GM12878 (cell line): ENCODE data around the gene PEMT. TPM values are rescaled to one million over a fixed set of nuclear protein-coding genes. Genes with fewer than 3 reads are reported as not detected.

Source experiments
- ATAC-seq: fragments of 200-7000 bp; cut with Tn5 transposase; 3 replicates; pipeline ENCODE4 v1.9.1; 2020; ENCODE audit warnings: mild to moderate bottlenecking, moderate library complexity
- BruUV-seq: library from RNA; stranded (reverse); fragments of 400-500 nt; replicated peaks from 2 replicates; lab custom pipeline; 2021; lab: Mats Ljungman, UMichigan
- CTCF ChIA-PET: fragments of 300-600 bp; sonication (Branson Sonifier 250); formaldehyde crosslinking; extraction: SDS; loops from one replicate; lab custom pipeline; 2021; ENCODE audit warnings: inconsistent platforms; lab: Yijun Ruan, JAX
- POLR2A ChIA-PET: fragments of 350-600 bp; formaldehyde crosslinking; extraction: SDS; loops from one replicate; lab custom pipeline; 2021; ENCODE audit warnings: inconsistent platforms; lab: Charles Lee
- RAD21 ChIA-PET: fragments of 300-600 bp; sonication (Branson Sonifier 250); formaldehyde crosslinking; loops from one replicate; lab custom pipeline; 2023; ENCODE audit warnings: antibody characterized with exemption; ENCODE audit not compliant: unreplicated experiment; lab: Charles Lee
- SMC1A ChIA-PET: fragments of 300-600 bp; sonication (Branson Sonifier 250); formaldehyde crosslinking; loops from one replicate; lab custom pipeline; 2023; ENCODE audit not compliant: unreplicated experiment, uncharacterized antibody; lab: Charles Lee
- DNase-seq: peaks from one replicate; pipeline ENCODE4 v3.0.0-alpha.2; 2011; ENCODE audit warnings: low read depth, low spot score
- FAIRE-seq: peaks from 3 replicates; lab custom pipeline; 2011; peaks lifted over from hg19 to GRCh38; lab: Jason Lieb, UNC
- H2AFZ ChIP-seq: 2 replicates; pipeline ENCODE4 v1.6.0; 2011; ENCODE audit warnings: low read depth, low read length, control low read depth; ENCODE audit not compliant: control insufficient read depth
- H3K27ac ChIP-seq: 2 replicates; pipeline ENCODE4 v1.5.1; 2011; ENCODE audit warnings: control low read depth; ENCODE audit not compliant: control insufficient read depth, insufficient read depth
- H3K27me3 ChIP-seq, 2 experiments: replicated peaks in 1 of 2; 2 replicates each; pipeline versions ENCODE4 v1.6.0 to v1.6.1; 2011; ENCODE audit warnings: low read length in 1 of 2; ENCODE audit not compliant: control insufficient read depth in 2 of 2, insufficient read depth in 2 of 2
- H3K36me3 ChIP-seq, 2 experiments: 2 replicates each; pipeline ENCODE4 v1.5.1; 2011; ENCODE audit warnings: low read length in 1 of 2; ENCODE audit not compliant: control insufficient read depth in 2 of 2, insufficient read depth in 2 of 2
- H3K4me1 ChIP-seq: 2 replicates; pipeline ENCODE4 v1.6.1; 2011; ENCODE audit warnings: mild to moderate bottlenecking, low read length, moderate library complexity, mixed read lengths; ENCODE audit not compliant: control insufficient read depth, insufficient read depth
- H3K4me2 ChIP-seq: 2 replicates; pipeline ENCODE4 v1.6.0; 2011; ENCODE audit warnings: control low read depth; ENCODE audit not compliant: control insufficient read depth, insufficient read depth
- H3K4me3 ChIP-seq: fragments of 200-600 bp; sonication (generic); 2 replicates; pipeline ENCODE4 v1.5.1; 2016
- H3K79me2 ChIP-seq: 2 replicates; pipeline ENCODE4 v1.6.0; 2011; ENCODE audit warnings: low read length; ENCODE audit not compliant: control insufficient read depth, insufficient read depth
- H3K9ac ChIP-seq: 2 replicates; pipeline ENCODE4 v1.8.0; 2011; ENCODE audit warnings: low read length, control low read depth, mixed read lengths; ENCODE audit not compliant: control insufficient read depth, insufficient read depth
- H3K9me3 ChIP-seq: replicated peaks from 3 replicates; pipeline ENCODE4 v1.5.1; 2011; ENCODE audit warnings: mild to moderate bottlenecking, low read length; ENCODE audit not compliant: control insufficient read depth, insufficient read depth
- H4K20me1 ChIP-seq: 2 replicates; pipeline ENCODE4 v1.6.0; 2011; ENCODE audit not compliant: control insufficient read depth, insufficient read depth
- BACH1 ChIP-seq: fragments of 450-650 bp; IDR thresholded peaks from 2 replicates; pipeline ENCODE4 v1.6.1; 2017; ENCODE audit warnings: mild to moderate bottlenecking, borderline replicate concordance
- BHLHE40 ChIP-seq, 2 experiments: fragments of 450-650 bp in 1 of 2; IDR thresholded peaks; 2 replicates each; pipeline ENCODE4 v1.6.1; 2011 to 2017; ENCODE audit warnings: low read depth in 2 of 2, borderline replicate concordance in 1 of 2, improper control_type of control experiment in 1 of 2, low read length in 1 of 2, mild to moderate bottlenecking in 1 of 2
- CHD2 ChIP-seq: IDR thresholded peaks from 2 replicates; pipeline ENCODE4 v1.6.1; 2011; ENCODE audit warnings: low read depth, low read length, improper control_type of control experiment, borderline replicate concordance
- DPF2 ChIP-seq: fragments of 450-650 bp; IDR thresholded peaks from 2 replicates; pipeline ENCODE4 v1.6.1; 2017; ENCODE audit warnings: mild to moderate bottlenecking
- ESRRA ChIP-seq: IDR thresholded peaks from 2 replicates; pipeline ENCODE4 v1.6.1; 2012; ENCODE audit warnings: mild to moderate bottlenecking, low read length, improper control_type of control experiment
- FOXM1 ChIP-seq: IDR thresholded peaks from 2 replicates; pipeline ENCODE4 v1.6.1; 2012; ENCODE audit warnings: low read depth, mild to moderate bottlenecking, inconsistent platforms, low read length, moderate library complexity
- HDGF ChIP-seq: fragments of 450-650 bp; IDR thresholded peaks from 2 replicates; pipeline ENCODE4 v1.6.1; 2016; ENCODE audit warnings: antibody characterized with exemption
- IKZF1 ChIP-seq: fragments of 450-650 bp; conservative IDR thresholded peaks from 2 replicates; pipeline ENCODE4 v1.6.1; 2017; ENCODE audit warnings: antibody characterized with exemption, mild to moderate bottlenecking
- IKZF2 ChIP-seq, 2 experiments: fragments of 450-650 bp; IDR thresholded peaks; 2 replicates each; pipeline ENCODE4 v1.6.1; 2017; ENCODE audit warnings: mild to moderate bottlenecking in 2 of 2, moderate library complexity in 2 of 2
- JUNB ChIP-seq: IDR thresholded peaks from 2 replicates; pipeline ENCODE4 v1.6.1; 2016; ENCODE audit warnings: antibody characterized with exemption, mild to moderate bottlenecking
- KAT2A ChIP-seq: conservative IDR thresholded peaks from 2 replicates; pipeline ENCODE4 v1.6.1; 2011; ENCODE audit warnings: low read depth, low read length; ENCODE audit not compliant: control insufficient read depth
- NFYA ChIP-seq: IDR thresholded peaks from 2 replicates; pipeline ENCODE4 v1.6.1; 2011; ENCODE audit warnings: low read depth, mild to moderate bottlenecking, low read length, improper control_type of control experiment, borderline replicate concordance
- POLR2A ChIP-seq: IDR thresholded peaks from 2 replicates; pipeline ENCODE4 v1.6.1; 2011; ENCODE audit warnings: low read depth, mild to moderate bottlenecking, low read length
- RAD51 ChIP-seq: fragments of 450-650 bp; IDR thresholded peaks from 2 replicates; pipeline ENCODE4 v1.6.1; 2016; ENCODE audit warnings: moderate library complexity, mild to moderate bottlenecking, inconsistent platforms
- SMAD5 ChIP-seq: IDR thresholded peaks from 2 replicates; pipeline ENCODE4 v1.6.1; 2016; ENCODE audit warnings: antibody characterized with exemption, low read depth
- SPI1 ChIP-seq: IDR thresholded peaks from 2 replicates; pipeline ENCODE4 v1.6.1; 2011; ENCODE audit warnings: low read depth, mild to moderate bottlenecking, low read length, moderate library complexity, borderline replicate concordance; ENCODE audit not compliant: insufficient read depth
- SUPT20H ChIP-seq: IDR thresholded peaks from 2 replicates; pipeline ENCODE4 v1.6.1; 2011; ENCODE audit warnings: low read depth, mild to moderate bottlenecking, low read length, moderate library complexity, borderline replicate concordance; ENCODE audit not compliant: control insufficient read depth
- WGBS: methylation state at CpG from one replicate; pipeline ENCODE4 v1.1.6; 2016; ENCODE audit warnings: low lambda C conversion rate; ENCODE audit not compliant: insufficient replicate concordance, insufficient coverage; ENCODE audit errors: missing lambda C conversion rate; 5-methylcytosine and 5-hydroxymethylcytosine counted together
- in situ Hi-C: fragments of 300-500 bp; cut with MboI; formaldehyde crosslinking; loops from 9 replicates; pipeline ENCODE4 v1.14.3; 2018; ENCODE audit warnings: mixed read lengths
- intact Hi-C: fragments of 100-400 bp; cut with micrococcal nuclease; formaldehyde crosslinking; loops from one replicate; pipeline ENCODE4 v1.14.2; 2022; ENCODE audit not compliant: unreplicated experiment
- polyA plus RNA-seq, 11 experiments: library from polyadenylated mRNA; depleted of rRNA in 4 of 11; unstranded in 6 of 11; stranded (reverse) in 5 of 11; fragments of >200 nt; fragmentation: Nextera tagmentation in 4 of 11; fragmentation: Illumina TruSeq in 1 of 11; extraction: Ambion mirVana in 4 of 11; extraction: Trizol in 1 of 11; gene quantifications; 1 replicate in 1 of 11; 2 replicates in 10 of 11; pipeline versions ENCODE4 v1.2.1 to v1.2.3, GENCODE V29; 2011 to 2016; ENCODE audit warnings: inconsistent platforms in 2 of 11, missing spikeins in 2 of 11, low read depth in 1 of 11
- total RNA-seq, 4 experiments: library from RNA; depleted of rRNA in 3 of 4; stranded (reverse); fragments of >200 nt in 3 of 4; fragmentation: Illumina TruSeq in 1 of 4; extraction: Trizol in 1 of 4; gene quantifications; 2 replicates each; pipeline versions ENCODE4 v1.2.1 to v1.2.3, GENCODE V29; 2013 to 2021
- TF ChIP-seq, protein P1 (sequence below), 3 experiments: IDR thresholded peaks in 2 of 3; conservative IDR thresholded peaks in 1 of 3; 2 replicates each; pipeline ENCODE4 v1.5.1; 2011; ENCODE audit warnings: low read depth in 3 of 3, low read length in 3 of 3, mild to moderate bottlenecking in 3 of 3, control low read depth in 2 of 3, moderate library complexity in 2 of 3, inconsistent platforms in 1 of 3, mixed read lengths in 1 of 3; ENCODE audit not compliant: control insufficient read depth in 2 of 3, insufficient read depth in 1 of 3; ENCODE audit errors: extremely low read depth in 1 of 3
- TF ChIP-seq, protein P2 (sequence below): IDR thresholded peaks from 2 replicates; pipeline ENCODE4 v1.6.1; 2012; ENCODE audit warnings: low read depth, low read length, improper control_type of control experiment
- TF ChIP-seq, protein P3 (sequence below): fragments of 450-650 bp; IDR thresholded peaks from 2 replicates; pipeline ENCODE4 v1.6.1; 2018; ENCODE audit warnings: borderline replicate concordance, mild to moderate bottlenecking; ENCODE audit not compliant: partially characterized antibody

The PEMT gene
- total and polyA plus RNA-seq, 10 of the 15 experiments (the other 5 are each of a cell fraction or from before 2014, with no cell fraction given), result 2.8 to 44.7 (median 25.4) TPM

DNA sequence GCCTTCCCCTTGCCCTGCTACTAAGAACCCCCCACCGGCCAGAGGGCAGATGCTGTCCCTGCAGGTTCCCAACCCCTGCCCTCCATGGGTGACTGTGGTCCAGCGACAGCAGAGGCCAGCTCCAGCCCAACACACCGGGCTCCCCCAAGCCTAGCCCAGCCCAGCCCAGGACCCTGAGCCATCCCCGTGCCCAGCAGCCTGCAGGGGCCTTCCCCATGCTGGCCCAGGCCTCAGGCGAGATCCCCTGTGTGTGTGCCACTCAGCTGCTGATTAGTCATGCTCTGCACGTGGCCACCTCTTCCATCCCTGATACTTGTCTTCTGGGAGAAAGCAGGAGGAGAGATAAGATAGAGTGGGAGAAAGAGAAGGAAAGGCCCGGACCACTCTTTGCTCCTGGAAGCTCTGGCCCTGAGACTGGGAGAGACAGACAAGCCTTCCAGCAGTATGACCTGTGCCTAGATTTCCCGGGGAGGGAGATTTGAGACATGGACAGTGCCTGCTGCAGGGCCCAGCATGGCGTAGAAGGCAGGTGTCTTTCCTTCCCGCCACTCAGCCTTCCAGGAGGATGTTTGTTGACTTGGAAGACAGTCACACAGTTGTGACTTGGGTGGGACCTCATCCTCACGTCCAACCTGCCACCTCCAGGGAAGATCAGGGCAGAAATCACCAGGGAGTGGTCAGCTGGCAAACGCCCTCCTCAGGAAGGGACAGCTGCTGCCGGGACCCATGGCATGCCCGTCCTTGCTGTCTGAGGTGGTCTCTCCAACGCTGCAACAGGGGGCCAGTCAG is 54.0 kb downstream of the PEMT start:
- no peak overlapping the region for H3K4me2 ChIP-seq
- H3K36me3 ChIP-seq, result no peaks in the 10 kb centered on the region
- no peak overlapping the region for H3K4me3 ChIP-seq
- 52% methylated on average over 14 of the region's 15 CpGs for WGBS
- H3K9ac ChIP-seq, result no peak overlapping the region
- in situ Hi-C loops, result no loop called here
- no peak for TF ChIP-seq SPI1
- no peak for TF ChIP-seq CHD2
- no peak for TF ChIP-seq SUPT20H
- no peak for TF ChIP-seq BACH1
- no peak for TF ChIP-seq POLR2A
- TF ChIP-seq DPF2, result no peak
- TF ChIP-seq JUNB, result no peak
- no peak for TF ChIP-seq HDGF
- TF ChIP-seq IKZF2 (IDR thresholded peaks at IDR 0.05), result no peak
- TF ChIP-seq, protein P1, sequence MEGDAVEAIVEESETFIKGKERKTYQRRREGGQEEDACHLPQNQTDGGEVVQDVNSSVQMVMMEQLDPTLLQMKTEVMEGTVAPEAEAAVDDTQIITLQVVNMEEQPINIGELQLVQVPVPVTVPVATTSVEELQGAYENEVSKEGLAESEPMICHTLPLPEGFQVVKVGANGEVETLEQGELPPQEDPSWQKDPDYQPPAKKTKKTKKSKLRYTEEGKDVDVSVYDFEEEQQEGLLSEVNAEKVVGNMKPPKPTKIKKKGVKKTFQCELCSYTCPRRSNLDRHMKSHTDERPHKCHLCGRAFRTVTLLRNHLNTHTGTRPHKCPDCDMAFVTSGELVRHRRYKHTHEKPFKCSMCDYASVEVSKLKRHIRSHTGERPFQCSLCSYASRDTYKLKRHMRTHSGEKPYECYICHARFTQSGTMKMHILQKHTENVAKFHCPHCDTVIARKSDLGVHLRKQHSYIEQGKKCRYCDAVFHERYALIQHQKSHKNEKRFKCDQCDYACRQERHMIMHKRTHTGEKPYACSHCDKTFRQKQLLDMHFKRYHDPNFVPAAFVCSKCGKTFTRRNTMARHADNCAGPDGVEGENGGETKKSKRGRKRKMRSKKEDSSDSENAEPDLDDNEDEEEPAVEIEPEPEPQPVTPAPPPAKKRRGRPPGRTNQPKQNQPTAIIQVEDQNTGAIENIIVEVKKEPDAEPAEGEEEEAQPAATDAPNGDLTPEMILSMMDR (IDR thresholded peaks at IDR 0.05 in 2 of 3, conservative IDR thresholded peaks at IDR 0.05 in 1 of 3; ENCODE audit: control insufficient read depth in 2 of 3, extremely low read depth in 1 of 3, insufficient read depth in 1 of 3, low read depth in 3 of 3, low read length in 3 of 3), result no peak
- TF ChIP-seq FOXM1, result no peak
- no peak for TF ChIP-seq KAT2A
- no peak for TF ChIP-seq RAD51
- no peak for TF ChIP-seq IKZF1
- TF ChIP-seq BHLHE40 (IDR thresholded peaks at IDR 0.05; ENCODE audit: borderline replicate concordance in 1 of 2, low read depth in 2 of 2, low read length in 1 of 2), result no peak
- TF ChIP-seq, protein P2, sequence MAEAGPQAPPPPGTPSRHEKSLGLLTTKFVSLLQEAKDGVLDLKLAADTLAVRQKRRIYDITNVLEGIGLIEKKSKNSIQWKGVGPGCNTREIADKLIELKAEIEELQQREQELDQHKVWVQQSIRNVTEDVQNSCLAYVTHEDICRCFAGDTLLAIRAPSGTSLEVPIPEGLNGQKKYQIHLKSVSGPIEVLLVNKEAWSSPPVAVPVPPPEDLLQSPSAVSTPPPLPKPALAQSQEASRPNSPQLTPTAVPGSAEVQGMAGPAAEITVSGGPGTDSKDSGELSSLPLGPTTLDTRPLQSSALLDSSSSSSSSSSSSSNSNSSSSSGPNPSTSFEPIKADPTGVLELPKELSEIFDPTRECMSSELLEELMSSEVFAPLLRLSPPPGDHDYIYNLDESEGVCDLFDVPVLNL, result no peak
- no peak for TF ChIP-seq NFYA
- TF ChIP-seq ESRRA, result no peak
- TF ChIP-seq SMAD5, result no peak
- TF ChIP-seq, protein P3, sequence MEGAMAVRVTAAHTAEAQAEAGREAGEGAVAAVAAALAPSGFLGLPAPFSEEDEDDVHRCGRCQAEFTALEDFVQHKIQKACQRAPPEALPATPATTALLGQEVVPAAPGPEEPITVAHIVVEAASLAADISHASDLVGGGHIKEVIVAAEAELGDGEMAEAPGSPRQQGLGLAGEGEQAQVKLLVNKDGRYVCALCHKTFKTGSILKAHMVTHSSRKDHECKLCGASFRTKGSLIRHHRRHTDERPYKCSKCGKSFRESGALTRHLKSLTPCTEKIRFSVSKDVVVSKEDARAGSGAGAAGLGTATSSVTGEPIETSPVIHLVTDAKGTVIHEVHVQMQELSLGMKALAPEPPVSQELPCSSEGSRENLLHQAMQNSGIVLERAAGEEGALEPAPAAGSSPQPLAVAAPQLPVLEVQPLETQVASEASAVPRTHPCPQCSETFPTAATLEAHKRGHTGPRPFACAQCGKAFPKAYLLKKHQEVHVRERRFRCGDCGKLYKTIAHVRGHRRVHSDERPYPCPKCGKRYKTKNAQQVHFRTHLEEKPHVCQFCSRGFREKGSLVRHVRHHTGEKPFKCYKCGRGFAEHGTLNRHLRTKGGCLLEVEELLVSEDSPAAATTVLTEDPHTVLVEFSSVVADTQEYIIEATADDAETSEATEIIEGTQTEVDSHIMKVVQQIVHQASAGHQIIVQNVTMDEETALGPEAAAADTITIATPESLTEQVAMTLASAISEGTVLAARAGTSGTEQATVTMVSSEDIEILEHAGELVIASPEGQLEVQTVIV, result no peak
- TF ChIP-seq, all 136 proteins: peak for 0
- no TSS peak for BruUV-seq
- Histone ChIP-seq H2AFZ (no peak overlapping the region), H3K27ac (no peak overlapping the region), H3K79me2 (no peaks in the 10 kb centered on the region), H3K4me1 (no peaks in the 10 kb centered on the region), H3K27me3 (no peaks in the 10 kb centered on the region; a peak in 1 of 4 replicates), H4K20me1 (no peaks in the 10 kb centered on the region; the same call in 1 of the 2 replicates), H3K9me3 (no peaks in the 10 kb centered on the region)
- ChIA-PET SMC1A (no interaction called here), CTCF (interaction anchor here (0.5 kb wide), 1 partner anchor 1257 kb away, joined by 3 read pairs; no protein-coding TSS in a partner anchor), RAD21 (no interaction called here), POLR2A (no interaction called here)
- FAIRE-seq (no peak), ATAC-seq (no peak), DNase-seq (no peak)
- intact Hi-C loops, result no loop called here
